Stimulated activated CD4-positive, alpha-beta T cell treated with anti-CD3 and anti-CD28 coated beads, Interleukin-15, amount 100 ng/mL, for 1 hour (primary cell): ENCODE data around the gene ZNF516.

ENCODE experiments used
- DNase-seq, 2 donors: peaks; one replicate each; pipeline ENCODE4 v3.0.0-alpha.2; 2020; ENCODE audit warnings: low read depth in 1 of 2, low spot score in 1 of 2

The ZNF516 gene

GRCh38 chr18:76404345-76404831 lies 90.7 kb downstream of the ZNF516 start:
- DNase-seq: no peak

- DNase-seq: no peak
Measured at GRCh38 chr18:76402026-76402990, 92.7 kb downstream of the ZNF516 start.

DNA sequence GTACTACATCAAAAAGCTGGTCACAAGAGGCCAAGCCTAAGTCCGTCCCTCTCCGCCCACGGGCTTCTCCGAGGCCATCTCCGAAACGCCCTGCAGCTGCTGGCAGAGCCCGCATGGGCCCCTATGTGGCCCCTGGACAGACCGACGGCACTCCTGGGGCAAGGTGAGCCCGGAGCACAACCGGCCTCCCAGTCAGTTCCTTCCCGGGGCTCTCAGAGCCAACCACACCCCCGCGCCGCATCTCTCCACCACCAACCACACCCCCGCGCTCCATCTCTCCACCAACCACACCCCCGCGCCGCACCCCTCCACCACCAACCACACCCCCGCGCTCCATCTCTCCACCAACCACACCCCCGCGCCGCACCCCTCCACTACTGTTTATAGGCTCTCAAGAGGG lies 93.5 kb downstream of the ZNF516 start:
- DNase-seq: no peak

- DNase-seq: no peak
Measured at GRCh38 chr18:76399613-76400391, 95.2 kb downstream of the ZNF516 start.

DNA sequence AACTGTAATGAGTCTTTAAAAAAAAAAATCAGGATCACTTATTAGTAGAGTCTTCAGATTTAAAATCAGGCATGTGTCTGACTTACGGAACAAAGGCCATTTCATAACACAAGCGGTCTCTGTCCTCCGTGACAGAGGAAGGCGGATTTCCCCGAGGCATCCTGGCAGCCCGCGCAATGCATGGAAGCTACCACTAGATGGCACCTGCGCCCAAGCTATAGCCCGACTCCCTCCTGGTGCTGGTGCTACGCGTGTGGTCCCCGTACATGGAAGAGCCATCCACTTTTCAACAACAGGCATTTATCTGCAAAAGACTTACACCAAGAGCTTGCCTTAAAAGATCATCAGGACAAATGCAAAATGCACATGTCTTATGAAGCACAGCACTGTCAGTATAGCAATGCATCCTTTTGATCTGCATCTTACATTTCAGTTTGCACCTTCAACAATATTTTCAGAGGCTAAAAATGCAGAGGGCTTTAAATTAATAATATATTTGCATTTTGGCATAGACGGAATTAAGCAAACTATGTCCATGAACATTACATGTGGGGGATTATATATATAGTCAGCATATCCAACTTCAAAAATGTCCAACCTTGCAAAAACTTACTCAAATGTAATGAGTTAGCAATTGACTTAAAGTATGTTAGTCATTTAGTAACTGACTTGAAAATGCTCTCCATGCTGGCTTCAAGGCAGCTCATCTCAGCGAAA lies 96.0 kb downstream of the ZNF516 start:
- peak; percentile 42 to 70 for DNase-seq

DNA sequence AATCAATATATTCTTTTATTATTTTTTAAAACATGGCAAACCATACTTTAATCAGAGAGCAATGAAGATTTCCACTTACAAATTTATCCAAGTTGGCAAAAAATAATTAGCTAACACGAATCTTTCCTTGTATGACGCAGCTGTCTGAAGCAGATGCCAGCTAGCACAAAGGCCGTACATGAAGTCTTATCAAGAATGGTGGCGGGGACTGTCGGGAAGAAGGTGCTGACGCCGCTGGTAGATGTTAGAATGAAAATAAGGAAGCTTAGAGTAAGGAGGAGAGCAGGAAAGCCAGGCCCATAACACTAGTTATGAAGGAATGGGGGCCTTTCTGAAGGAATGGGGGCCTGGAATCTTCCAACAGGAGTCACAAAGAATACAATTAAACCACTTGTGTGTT lies 96.7 kb downstream of the ZNF516 start:
- DNase-seq: no peak

GRCh38 chr18:76397631-76398030 lies 97.4 kb downstream of the ZNF516 start:
- no peak for DNase-seq

- DNase-seq: no peak
Measured at GRCh38 chr18:76396792-76397191, 98.2 kb downstream of the ZNF516 start.

- DNase-seq: no peak
Measured at GRCh38 chr18:76395609-76396008, 99.4 kb downstream of the ZNF516 start.

GRCh38 chr18:76394780-76395476 lies 100.1 kb downstream of the ZNF516 start:
- no peak for DNase-seq

DNA sequence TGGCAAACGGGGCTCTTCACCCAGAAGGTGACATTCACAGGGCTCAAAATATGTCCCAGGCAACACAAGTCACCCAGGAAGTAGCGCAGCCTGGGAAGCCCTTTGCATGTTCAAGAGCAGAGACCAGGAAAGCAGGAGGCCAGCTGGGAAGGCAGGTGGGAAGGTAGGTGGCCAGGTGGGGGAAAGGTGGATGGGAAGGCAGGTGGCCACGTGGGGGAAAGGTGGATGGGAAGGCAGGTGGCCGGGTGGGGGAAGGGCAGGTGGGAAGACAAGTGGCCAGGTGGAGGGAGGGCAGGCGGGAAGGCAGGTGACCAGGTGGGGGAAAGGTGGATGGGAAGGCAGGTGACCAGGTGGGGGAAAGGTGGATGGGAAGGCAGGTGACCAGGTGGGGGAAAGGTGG lies 102.7 kb downstream of the ZNF516 start:
- no peak for DNase-seq

GRCh38 chr18:76391746-76392145 lies 103.3 kb downstream of the ZNF516 start:
- DNase-seq: no peak

DNA sequence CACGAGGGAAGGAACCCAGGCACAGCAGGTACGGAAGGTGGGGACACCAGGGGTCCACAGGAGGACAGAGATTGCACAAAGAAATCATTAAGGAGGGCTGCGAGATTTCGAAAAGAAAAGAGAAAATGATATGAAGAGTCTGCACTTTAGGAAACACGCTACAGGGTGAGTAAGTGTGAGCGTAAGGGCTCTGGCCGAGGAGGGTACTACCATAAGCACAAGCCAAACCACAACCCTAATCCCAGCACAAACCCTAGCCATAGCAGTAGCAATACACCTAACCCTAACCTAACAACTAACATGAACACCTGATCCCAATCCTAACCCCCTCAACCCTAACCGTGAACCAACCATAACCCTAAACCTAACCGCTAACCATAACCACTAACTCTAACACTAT lies 104.0 kb downstream of the ZNF516 start:
- DNase-seq: no peak

GRCh38 chr18:76390452-76391035 lies 104.5 kb downstream of the ZNF516 start:
- DNase-seq: no peak

DNA sequence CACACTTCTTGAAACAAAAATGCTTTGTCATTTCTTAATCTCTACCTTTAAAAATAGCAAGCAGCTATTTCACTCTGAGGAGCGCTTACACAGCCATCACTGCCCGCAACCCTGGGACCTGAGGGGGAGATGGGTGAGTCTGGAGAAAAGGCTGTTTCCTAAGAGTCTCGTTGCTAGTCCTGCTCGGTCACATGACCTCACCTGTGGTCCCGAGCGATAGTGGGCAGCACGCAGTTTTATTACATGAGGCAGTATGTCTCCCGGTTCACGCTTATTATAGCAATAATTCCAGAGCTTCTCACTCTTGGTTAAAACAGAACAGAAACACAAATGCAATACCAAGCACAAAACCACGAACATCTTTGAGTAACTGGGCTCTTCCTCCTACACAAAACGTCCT lies 105.3 kb downstream of the ZNF516 start:
- no peak for DNase-seq

GRCh38 chr18:76388891-76389423 lies 106.1 kb downstream of the ZNF516 start:
- no peak for DNase-seq

DNA sequence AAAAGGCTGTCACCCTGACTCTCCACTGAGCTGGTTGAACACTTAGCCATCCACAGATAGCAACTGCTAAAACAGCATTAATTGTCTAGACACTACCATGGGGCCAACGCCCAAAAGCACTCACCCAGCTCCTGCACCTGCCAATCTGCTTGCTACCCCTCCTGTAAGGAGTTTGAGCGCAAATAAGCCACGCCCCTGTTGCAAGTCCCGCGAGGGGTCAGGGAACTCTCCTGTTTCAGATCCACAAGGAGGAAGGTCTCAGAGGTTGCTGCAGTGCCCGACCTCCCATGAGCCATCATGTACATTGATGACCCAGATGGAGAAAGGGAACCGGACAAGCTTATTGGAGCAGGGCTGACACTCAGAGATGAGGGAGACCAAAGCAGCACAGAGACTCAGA lies 106.8 kb downstream of the ZNF516 start:
- DNase-seq: no peak

DNA sequence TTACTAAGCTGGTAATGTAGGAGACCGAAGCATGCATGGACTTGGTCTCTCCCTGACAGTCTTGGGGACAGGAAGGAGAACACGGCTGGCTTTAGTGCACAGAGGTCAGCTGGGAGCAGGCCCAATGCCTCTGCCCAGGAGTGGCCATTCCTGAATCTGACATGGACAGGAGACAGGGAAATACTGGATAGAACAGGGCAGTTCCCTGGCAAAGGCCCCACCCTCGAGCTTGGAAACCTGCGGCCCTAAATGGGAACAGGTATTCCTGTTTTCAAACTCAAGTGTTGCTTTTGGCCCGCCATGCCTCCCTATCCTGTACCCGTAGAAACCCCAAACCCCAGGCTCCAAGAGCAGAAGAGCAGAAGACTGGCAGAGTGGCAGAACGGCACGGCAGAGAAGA lies 107.4 kb downstream of the ZNF516 start:
- no peak for DNase-seq

- no peak for DNase-seq
Measured at GRCh38 chr18:76386886-76387285, 108.2 kb downstream of the ZNF516 start.

DNA sequence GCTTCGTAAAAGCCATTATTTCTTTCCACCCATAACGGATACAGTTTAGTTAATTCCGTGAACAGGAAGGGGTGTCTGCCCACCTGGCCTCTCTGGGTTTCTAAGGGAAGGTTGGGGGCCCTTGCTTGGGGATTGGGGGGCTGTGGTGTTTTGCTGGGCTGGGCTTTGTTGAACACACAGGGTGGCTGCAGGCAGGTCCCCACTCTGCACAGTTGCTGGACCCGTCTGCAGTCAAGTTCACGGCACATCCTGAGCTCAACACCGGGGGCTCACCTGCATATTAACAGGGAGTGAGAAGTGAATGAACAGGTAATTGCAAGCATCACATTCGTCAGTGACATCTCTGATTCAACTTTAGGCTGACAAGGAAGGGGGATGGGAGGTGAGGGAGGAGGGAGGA lies 109.0 kb downstream of the ZNF516 start:
- DNase-seq: no peak
